Uterus (tissue), 4 donors: ENCODE results near the gene FNBP1. TPM values are rescaled to one million over a fixed set of nuclear protein-coding genes. Genes with fewer than 3 reads are reported as not detected.

Source experiments
- DNase-seq, 2 donors: peaks; one replicate each; pipeline ENCODE4 v3.0.0-alpha.2; 2019 to 2020
- H3K27ac ChIP-seq, 2 donors: fragments of 200-600 bp; sonication (generic); 1 replicate in 1 of 2; 2 replicates in 1 of 2; pipeline ENCODE4 v1.5.1; 2016 to 2018
- H3K27me3 ChIP-seq, 2 donors: fragments of 200-600 bp; sonication (generic); one replicate each; pipeline ENCODE4 v1.5.1; 2018 to 2019; ENCODE audit warnings: control low read depth in 1 of 2
- H3K36me3 ChIP-seq, 2 donors: fragments of 200-600 bp; sonication (generic); one replicate each; pipeline ENCODE4 v1.5.1; 2019; ENCODE audit warnings: control low read depth in 1 of 2
- H3K4me1 ChIP-seq, 2 donors: fragments of 200-600 bp; sonication (generic); one replicate each; pipeline ENCODE4 v1.5.1; 2018 to 2019; ENCODE audit warnings: control low read depth in 1 of 2
- H3K4me3 ChIP-seq, 2 donors: fragments of 200-600 bp; sonication (generic); 1 replicate in 1 of 2; 2 replicates in 1 of 2; pipeline ENCODE4 v1.5.1; 2018 to 2019; ENCODE audit warnings: mild to moderate bottlenecking in 1 of 2
- H3K9me3 ChIP-seq, 2 donors: fragments of 200-600 bp; sonication (generic); one replicate each; pipeline ENCODE4 v1.5.1; 2019; ENCODE audit warnings: control low read depth in 1 of 2
- CTCF ChIP-seq, 4 experiments: fragments of 200-600 bp in 2 of 4; fragments of 450-650 bp in 2 of 4; sonication (generic) in 2 of 4; IDR thresholded peaks; one replicate each; pipeline ENCODE4 v1.5.1; 2016 to 2019; ENCODE audit warnings: antibody characterized with exemption in 4 of 4, mild to moderate bottlenecking in 2 of 4, moderate library complexity in 1 of 4
- POLR2A ChIP-seq, 2 donors: fragments of 450-650 bp; IDR thresholded peaks; one replicate each; pipeline ENCODE4 v1.6.1; 2016; ENCODE audit warnings: antibody characterized with exemption in 2 of 2, mild to moderate bottlenecking in 1 of 2, moderate library complexity in 1 of 2
- intact Hi-C: fragments of 100-400 bp; cut with DNase I; formaldehyde crosslinking; loops from one replicate; pipeline ENCODE4 v1.15.1; 2023; ENCODE audit warnings: low total_unique reads
- total RNA-seq, 4 donors: library from RNA; depleted of rRNA in 3 of 4; stranded (reverse); fragments of >200 nt in 3 of 4; gene quantifications; one replicate each; pipeline versions ENCODE4 v1.1.0 to v1.2.4, GENCODE V29; 2014 to 2023
- donor health status: DM: yes; HTN: yes; CAD: no.

Gene FNBP1
- total RNA-seq, 4 donors from 2014 or later = 18.5 to 102 (median 77.2) TPM

GRCh38 chr9:129906298-129906697 is 136.7 kb downstream of the FNBP1 start:
- no peaks in the 10 kb centered on the region for H3K9me3 ChIP-seq
- no peaks in the 10 kb centered on the region for H3K4me1 ChIP-seq
- H3K27me3 ChIP-seq = no peaks in the 10 kb centered on the region
- no peak for DNase-seq
- no peak for TF ChIP-seq CTCF (IDR thresholded peaks at IDR 0.05)
- TF ChIP-seq POLR2A (IDR thresholded peaks at IDR 0.05) = no peak
- intact Hi-C loops = no loop called here
- no peak overlapping the region for H3K4me3 ChIP-seq
- no peaks in the 10 kb centered on the region for H3K36me3 ChIP-seq
- H3K27ac ChIP-seq = no peak overlapping the region

GRCh38 chr9:129904734-129905133 is 138.3 kb downstream of the FNBP1 start:
- intact Hi-C loops = no loop called here
- no peak for DNase-seq
- no peaks in the 10 kb centered on the region for H3K27me3 ChIP-seq
- H3K4me3 ChIP-seq = no peak overlapping the region
- H3K4me1 ChIP-seq = no peaks in the 10 kb centered on the region
- no peak for TF ChIP-seq CTCF (IDR thresholded peaks at IDR 0.05)
- TF ChIP-seq POLR2A (IDR thresholded peaks at IDR 0.05) = no peak
- no peak overlapping the region for H3K27ac ChIP-seq
- H3K9me3 ChIP-seq = no peaks in the 10 kb centered on the region
- H3K36me3 ChIP-seq = no peaks in the 10 kb centered on the region

- intact Hi-C loops = no loop called here
- TF ChIP-seq CTCF (IDR thresholded peaks at IDR 0.05) = no peak
- no peak for TF ChIP-seq POLR2A (IDR thresholded peaks at IDR 0.05)
- no peak overlapping the region for H3K4me3 ChIP-seq
- no peak for DNase-seq
- H3K9me3 ChIP-seq = no peaks in the 10 kb centered on the region
- H3K27ac ChIP-seq = peak overlapping the region in 1 of 2 donors; percentile 22
- peaks cover 0 to 6% of the 10 kb centered on the region in 2 donors for H3K4me1 ChIP-seq
- H3K36me3 ChIP-seq = no peaks in the 10 kb centered on the region
- no peaks in the 10 kb centered on the region for H3K27me3 ChIP-seq
Measured at GRCh38 chr9:129902740-129903134, 140.3 kb downstream of the FNBP1 start.

GRCh38 chr9:129901993-129902739 is 140.8 kb downstream of the FNBP1 start:
- H3K27ac ChIP-seq = peak overlapping the region in 1 of 2 donors; percentile 22
- H3K9me3 ChIP-seq = no peaks in the 10 kb centered on the region
- DNase-seq = no peak
- no peaks in the 10 kb centered on the region for H3K36me3 ChIP-seq
- no peak overlapping the region for H3K4me3 ChIP-seq
- H3K4me1 ChIP-seq = peaks cover 0 to 6% of the 10 kb centered on the region in 2 donors
- H3K27me3 ChIP-seq = no peaks in the 10 kb centered on the region
- intact Hi-C loops = no loop called here
- TF ChIP-seq POLR2A (IDR thresholded peaks at IDR 0.05) (no peak), CTCF (IDR thresholded peaks at IDR 0.05) (no peak)

GRCh38 chr9:129900263-129901027 is 142.5 kb downstream of the FNBP1 start:
- no peak for DNase-seq
- H3K27me3 ChIP-seq = no peaks in the 10 kb centered on the region
- H3K4me1 ChIP-seq = peaks cover 0 to 6% of the 10 kb centered on the region in 2 donors
- intact Hi-C loops = no loop called here
- H3K27ac ChIP-seq = no peak overlapping the region
- TF ChIP-seq POLR2A (IDR thresholded peaks at IDR 0.05) (no peak), CTCF (IDR thresholded peaks at IDR 0.05) (no peak)
- H3K9me3 ChIP-seq = no peaks in the 10 kb centered on the region
- H3K4me3 ChIP-seq = no peak overlapping the region
- no peaks in the 10 kb centered on the region for H3K36me3 ChIP-seq
